ENCODE results near the gene SIL1. TPM values are rescaled to one million over a fixed set of nuclear protein-coding genes. Genes with fewer than 3 reads are reported as not detected.

The SIL1 gene
- total RNA-seq, 4 donors from 2014 or later, result 17.4 to 122 (median 58.3) TPM

DNA sequence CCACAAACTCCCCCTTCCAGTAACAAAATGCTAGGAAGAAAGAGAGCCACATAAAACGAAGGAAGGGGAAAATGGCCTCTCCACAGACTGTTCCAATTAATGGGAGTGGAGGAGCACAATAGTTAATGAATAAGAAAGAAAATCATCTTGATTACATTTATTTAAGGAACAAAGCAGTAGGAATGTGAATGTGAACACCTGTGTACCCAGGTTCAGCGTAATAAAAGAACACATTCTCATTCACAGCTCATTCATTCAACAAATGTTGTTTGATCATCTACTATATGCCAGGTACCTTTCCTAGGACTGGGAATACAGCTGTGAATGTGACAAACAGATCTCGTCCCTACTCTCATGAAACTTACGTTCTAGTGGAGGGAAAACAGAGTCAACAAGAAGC lies 35.7 kb downstream of the SIL1 start:
- DNase-seq, result no peak
- Histone ChIP-seq H3K9me3 (no peaks in the 10 kb centered on the region), H3K4me1 (peaks cover 0 to 6% of the 10 kb centered on the region in 2 donors), H3K27me3 (no peaks in the 10 kb centered on the region), H3K27ac (peak overlapping the region; percentile 9 to 49), H3K4me3 (no peak overlapping the region), H3K36me3 (no peaks in the 10 kb centered on the region)
- TF ChIP-seq POLR2A (IDR thresholded peaks at IDR 0.05), result no peak
- no peak for TF ChIP-seq CTCF (IDR thresholded peaks at IDR 0.05)
- intact Hi-C loops (cut with DNase I; ENCODE audit: low total_unique reads), result no loop called here

DNA sequence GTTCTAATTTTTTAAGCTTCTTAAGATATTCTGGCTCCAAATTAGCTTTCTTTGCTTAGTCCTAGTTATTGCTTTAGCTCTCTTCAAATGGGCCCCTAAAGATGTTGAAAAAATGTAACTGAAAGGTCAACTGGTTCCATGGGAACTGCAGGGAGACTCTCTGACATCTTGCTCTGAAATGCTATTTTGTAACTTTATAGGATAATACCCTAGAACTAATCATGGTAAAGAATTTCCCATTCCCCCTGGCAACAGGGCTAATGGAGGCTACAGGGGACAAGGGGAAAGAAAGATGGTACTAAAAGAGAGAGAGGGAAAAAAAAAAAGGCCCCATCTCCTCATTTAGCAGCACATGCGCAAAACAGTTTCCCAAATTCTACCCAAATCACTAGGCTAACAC lies 39.4 kb downstream of the SIL1 start:
- Histone ChIP-seq H3K4me3 (no peak overlapping the region), H3K36me3 (no peaks in the 10 kb centered on the region), H3K4me1 (peaks cover 0 to 6% of the 10 kb centered on the region in 2 donors), H3K9me3 (peaks cover 0 to 4% of the 10 kb centered on the region in 2 donors), H3K27me3 (no peaks in the 10 kb centered on the region), H3K27ac (no peak overlapping the region)
- TF ChIP-seq CTCF (IDR thresholded peaks at IDR 0.05) (no peak), POLR2A (IDR thresholded peaks at IDR 0.05) (no peak)
- intact Hi-C loops (cut with DNase I; ENCODE audit: low total_unique reads), result no loop called here
- DNase-seq, result no peak

- intact Hi-C loops (cut with DNase I; ENCODE audit: low total_unique reads), result no loop called here
- TF ChIP-seq CTCF (IDR thresholded peaks at IDR 0.05) (no peak), POLR2A (IDR thresholded peaks at IDR 0.05) (no peak)
- H3K4me3 ChIP-seq, result no peak overlapping the region
- H3K36me3 ChIP-seq, result no peaks in the 10 kb centered on the region
- H3K27me3 ChIP-seq, result no peaks in the 10 kb centered on the region
- DNase-seq, result no peak
- H3K9me3 ChIP-seq, result peaks cover 0 to 4% of the 10 kb centered on the region in 2 donors
- no peak overlapping the region for H3K27ac ChIP-seq
- H3K4me1 ChIP-seq, result peaks cover 0 to 6% of the 10 kb centered on the region in 2 donors
Observed at GRCh38 chr5:139157556-139157955, 40.6 kb downstream of the SIL1 start.

GRCh38 chr5:139156814-139157213 lies 41.4 kb downstream of the SIL1 start:
- Histone ChIP-seq H3K4me3 (no peak overlapping the region), H3K27ac (no peak overlapping the region), H3K27me3 (no peaks in the 10 kb centered on the region), H3K36me3 (no peaks in the 10 kb centered on the region), H3K4me1 (peaks cover 0 to 6% of the 10 kb centered on the region in 2 donors), H3K9me3 (peaks cover 0 to 4% of the 10 kb centered on the region in 2 donors)
- TF ChIP-seq CTCF (IDR thresholded peaks at IDR 0.05) (no peak), POLR2A (IDR thresholded peaks at IDR 0.05) (no peak)
- DNase-seq, result no peak
- intact Hi-C loops (cut with DNase I; ENCODE audit: low total_unique reads), result no loop called here

GRCh38 chr5:139155333-139155732 lies 42.8 kb downstream of the SIL1 start:
- Histone ChIP-seq H3K27me3 (no peaks in the 10 kb centered on the region), H3K4me1 (peaks cover 0 to 6% of the 10 kb centered on the region in 2 donors), H3K27ac (no peak overlapping the region), H3K36me3 (no peaks in the 10 kb centered on the region), H3K4me3 (no peak overlapping the region), H3K9me3 (peaks cover 0 to 4% of the 10 kb centered on the region in 2 donors)
- intact Hi-C loops (cut with DNase I; ENCODE audit: low total_unique reads), result no loop called here
- no peak for TF ChIP-seq CTCF (IDR thresholded peaks at IDR 0.05)
- TF ChIP-seq POLR2A (IDR thresholded peaks at IDR 0.05), result no peak
- no peak for DNase-seq

Data from uterus (tissue), 4 donors.